Gastrocnemius medialis (tissue), 4 donors: ENCODE results near the gene G3BP1. TPM values are rescaled to one million over a fixed set of nuclear protein-coding genes. Genes with fewer than 3 reads are reported as not detected.

Experiments
- ATAC-seq, 2 donors: fragments of 150-250 bp; one replicate each; pipeline ENCODE4 v1.9.1; 2016
- DNase-seq, 2 donors: peaks; one replicate each; pipeline ENCODE4 v3.0.0-alpha.2; 2019
- H3K27ac ChIP-seq, 4 donors: fragments of 200-600 bp; sonication (generic); 1 replicate in 1 of 4; 2 replicates in 3 of 4; pipeline ENCODE4 v1.5.1; 2016 to 2018; ENCODE audit warnings: mild to moderate bottlenecking in 2 of 4, moderate library complexity in 1 of 4
- H3K27me3 ChIP-seq, 3 donors: fragments of 200-600 bp; sonication (generic) in 2 of 3; 1 replicate in 1 of 3; 2 replicates in 2 of 3; pipeline versions ENCODE4 v1.5.1 to v1.6.0; 2016 to 2019; ENCODE audit warnings: mild to moderate bottlenecking in 1 of 3, moderate library complexity in 1 of 3
- H3K36me3 ChIP-seq, 2 donors: fragments of 200-600 bp; sonication (generic) in 1 of 2; one replicate each; pipeline ENCODE4 v1.5.1; 2017 to 2018
- H3K4me1 ChIP-seq, 2 donors: fragments of 200-600 bp; sonication (generic) in 1 of 2; one replicate each; pipeline ENCODE4 v1.5.1; 2016 to 2017; ENCODE audit warnings: mild to moderate bottlenecking in 2 of 2
- H3K4me3 ChIP-seq, 4 donors: fragments of 200-600 bp; sonication (generic) in 3 of 4; 1 replicate in 1 of 4; 2 replicates in 3 of 4; pipeline ENCODE4 v1.5.1; 2016 to 2019; ENCODE audit warnings: mild to moderate bottlenecking in 2 of 4
- H3K9me3 ChIP-seq, 3 donors: fragments of 200-600 bp; sonication (generic) in 2 of 3; 1 replicate in 1 of 3; 2 replicates in 2 of 3; pipeline ENCODE4 v1.5.1; 2016 to 2019
- POLR2A ChIP-seq, 2 donors: fragments of 450-650 bp; IDR thresholded peaks; one replicate each; pipeline ENCODE4 v1.6.1; 2017; ENCODE audit warnings: antibody characterized with exemption in 2 of 2, mild to moderate bottlenecking in 2 of 2, moderate library complexity in 2 of 2
- in situ Hi-C, 4 donors: fragments of 200-750 bp; cut with MboI; loops; one replicate each; pipeline versions ENCODE4 v1.15.0 to v1.8.0; 2017; ENCODE audit warnings: low sequenced_read_pairs in 4 of 4
- intact Hi-C: fragments of 100-400 bp; cut with DNase I; formaldehyde crosslinking; loops from one replicate; pipeline ENCODE4 v1.15.1; 2023; ENCODE audit warnings: low total_unique reads
- total RNA-seq, 4 donors: library from RNA; depleted of rRNA; stranded (reverse); fragments of >200 nt; gene quantifications; one replicate each; pipeline versions ENCODE4 v1.1.0 to v1.2.3, GENCODE V29; 2016
- TF ChIP-seq, protein P1 (sequence below), 5 experiments: fragments of 450-650 bp in 3 of 5; fragments of 200-600 bp in 2 of 5; sonication (generic) in 2 of 5; IDR thresholded peaks in 4 of 5; conservative IDR thresholded peaks in 1 of 5; 1 replicate in 4 of 5; 2 replicates in 1 of 5; pipeline ENCODE4 v1.5.1; 2016 to 2019; ENCODE audit warnings: antibody characterized with exemption in 5 of 5, mild to moderate bottlenecking in 3 of 5, moderate library complexity in 3 of 5

The G3BP1 gene
- total RNA-seq, 4 donors from 2014 or later, result 80.5 to 114 (median 108) TPM

DNA sequence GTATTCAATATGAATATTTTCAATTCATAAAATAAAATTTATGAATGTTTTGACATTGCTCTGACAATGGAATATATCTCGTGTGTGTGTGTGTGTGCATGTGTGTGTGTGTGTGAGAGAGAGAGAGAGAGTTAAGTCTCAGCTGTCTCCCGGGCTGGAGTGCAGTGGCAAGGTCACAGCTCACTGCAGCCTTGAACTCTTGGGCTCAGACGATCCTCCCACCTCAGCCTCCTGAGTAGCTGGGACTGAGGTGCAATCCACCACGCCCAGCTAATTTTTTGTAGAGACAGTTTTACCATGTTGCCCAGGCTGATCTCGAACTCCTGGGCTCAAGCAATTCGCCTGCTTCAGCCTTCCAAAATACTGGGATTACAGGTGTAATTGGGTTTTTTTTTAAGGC is 16.1 kb downstream of the G3BP1 start:
- no peak for ATAC-seq
- TF ChIP-seq POLR2A (IDR thresholded peaks at IDR 0.05), result no peak
- TF ChIP-seq, protein P1, sequence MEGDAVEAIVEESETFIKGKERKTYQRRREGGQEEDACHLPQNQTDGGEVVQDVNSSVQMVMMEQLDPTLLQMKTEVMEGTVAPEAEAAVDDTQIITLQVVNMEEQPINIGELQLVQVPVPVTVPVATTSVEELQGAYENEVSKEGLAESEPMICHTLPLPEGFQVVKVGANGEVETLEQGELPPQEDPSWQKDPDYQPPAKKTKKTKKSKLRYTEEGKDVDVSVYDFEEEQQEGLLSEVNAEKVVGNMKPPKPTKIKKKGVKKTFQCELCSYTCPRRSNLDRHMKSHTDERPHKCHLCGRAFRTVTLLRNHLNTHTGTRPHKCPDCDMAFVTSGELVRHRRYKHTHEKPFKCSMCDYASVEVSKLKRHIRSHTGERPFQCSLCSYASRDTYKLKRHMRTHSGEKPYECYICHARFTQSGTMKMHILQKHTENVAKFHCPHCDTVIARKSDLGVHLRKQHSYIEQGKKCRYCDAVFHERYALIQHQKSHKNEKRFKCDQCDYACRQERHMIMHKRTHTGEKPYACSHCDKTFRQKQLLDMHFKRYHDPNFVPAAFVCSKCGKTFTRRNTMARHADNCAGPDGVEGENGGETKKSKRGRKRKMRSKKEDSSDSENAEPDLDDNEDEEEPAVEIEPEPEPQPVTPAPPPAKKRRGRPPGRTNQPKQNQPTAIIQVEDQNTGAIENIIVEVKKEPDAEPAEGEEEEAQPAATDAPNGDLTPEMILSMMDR (IDR thresholded peaks at IDR 0.05 in 4 of 5, conservative IDR thresholded peaks at IDR 0.05 in 1 of 5), result no peak
- Histone ChIP-seq H3K36me3 (peaks cover 8 to 42% of the 10 kb centered on the region in 2 donors), H3K9me3 (no peaks in the 10 kb centered on the region), H3K4me1 (peaks cover 14 to 30% of the 10 kb centered on the region in 2 donors), H3K27ac (no peak overlapping the region), H3K27me3 (no peaks in the 10 kb centered on the region), H3K4me3 (no peak overlapping the region)
- intact Hi-C loops (no loop called here), in situ Hi-C loops (no loop called here)
- no peak for DNase-seq

- Histone ChIP-seq H3K4me1 (peaks cover 0 to 4% of the 10 kb centered on the region in 2 donors), H3K4me3 (no peak overlapping the region), H3K9me3 (no peaks in the 10 kb centered on the region), H3K27ac (no peak overlapping the region), H3K36me3 (peaks cover 8 to 97% of the 10 kb centered on the region in 2 donors), H3K27me3 (no peaks in the 10 kb centered on the region)
- DNase-seq (no peak), ATAC-seq (no peak)
- intact Hi-C loops, result no loop called here
- TF ChIP-seq, protein P1 (IDR thresholded peaks at IDR 0.05 in 4 of 5, conservative IDR thresholded peaks at IDR 0.05 in 1 of 5), result no peak
- TF ChIP-seq POLR2A (IDR thresholded peaks at IDR 0.05), result no peak
- in situ Hi-C loops, result no loop called here
Observed at GRCh38 chr5:151793358-151793757, 21.6 kb downstream of the G3BP1 start.

- in situ Hi-C loops (no loop called here), intact Hi-C loops (no loop called here)
- TF ChIP-seq, protein P1 (IDR thresholded peaks at IDR 0.05 in 4 of 5, conservative IDR thresholded peaks at IDR 0.05 in 1 of 5), result no peak
- no peak for TF ChIP-seq POLR2A (IDR thresholded peaks at IDR 0.05)
- H3K9me3 ChIP-seq, result no peaks in the 10 kb centered on the region
- H3K36me3 ChIP-seq, result peaks cover 5 to 99% of the 10 kb centered on the region in 2 donors
- DNase-seq (no peak), ATAC-seq (no peak)
- H3K27ac ChIP-seq, result no peak overlapping the region
- H3K27me3 ChIP-seq, result no peaks in the 10 kb centered on the region
- H3K4me3 ChIP-seq, result no peak overlapping the region
- peaks cover 0 to 4% of the 10 kb centered on the region in 2 donors for H3K4me1 ChIP-seq
Observed at GRCh38 chr5:151795426-151795825, 23.7 kb downstream of the G3BP1 start.

- TF ChIP-seq, protein P1 (IDR thresholded peaks at IDR 0.05 in 4 of 5, conservative IDR thresholded peaks at IDR 0.05 in 1 of 5), result no peak
- no peak for TF ChIP-seq POLR2A (IDR thresholded peaks at IDR 0.05)
- Histone ChIP-seq H3K36me3 (peaks cover 0 to 99% of the 10 kb centered on the region in 2 donors), H3K4me1 (peaks cover 0 to 4% of the 10 kb centered on the region in 2 donors), H3K27ac (no peak overlapping the region), H3K4me3 (no peak overlapping the region), H3K27me3 (no peaks in the 10 kb centered on the region), H3K9me3 (no peaks in the 10 kb centered on the region)
- no peak for ATAC-seq
- in situ Hi-C loops, result no loop called here
- no peak for DNase-seq
- intact Hi-C loops, result no loop called here
Observed at GRCh38 chr5:151798674-151799073, 26.9 kb downstream of the G3BP1 start.

- H3K9me3 ChIP-seq, result no peaks in the 10 kb centered on the region
- intact Hi-C loops, result no loop called here
Observed at GRCh38 chr5:151799407-151799806, 27.7 kb downstream of the G3BP1 start.

More at GRCh38 chr5:151799407-151799806, 27.7 kb downstream of the G3BP1 start:
- Histone ChIP-seq H3K4me1 (peaks cover 0 to 4% of the 10 kb centered on the region in 2 donors), H3K4me3 (no peak overlapping the region), H3K27me3 (no peaks in the 10 kb centered on the region), H3K36me3 (peaks cover 0 to 99% of the 10 kb centered on the region in 2 donors), H3K27ac (no peak overlapping the region)
- ATAC-seq (no peak), DNase-seq (no peak)
- TF ChIP-seq POLR2A (IDR thresholded peaks at IDR 0.05), result no peak
- TF ChIP-seq, protein P1 (IDR thresholded peaks at IDR 0.05 in 4 of 5, conservative IDR thresholded peaks at IDR 0.05 in 1 of 5), result no peak
- in situ Hi-C loops, result no loop called here
